Cardiac fibroblast (primary cell): ENCODE measurements around the gene RASSF4.

Experiments
- DNase-seq, 2 donors: peaks; one replicate each; pipeline versions ENCODE4 v3.0.0 to v3.0.0-alpha.2; 2010; ENCODE audit warnings: low read depth in 2 of 2
- H3K4me3 ChIP-seq, 2 donors: replicated peaks in 1 of 2; 1 replicate in 1 of 2; 2 replicates in 1 of 2; pipeline ENCODE4 v1.5.1; 2011; ENCODE audit warnings: low read depth in 2 of 2, low read length in 2 of 2, mild to moderate bottlenecking in 2 of 2, moderate library complexity in 1 of 2
- TF ChIP-seq, protein P1 (sequence below): IDR thresholded peaks from one replicate; pipeline ENCODE4 v1.5.1; 2011; ENCODE audit warnings: low read depth, mild to moderate bottlenecking, low read length, inconsistent platforms

The RASSF4 gene

GRCh38 chr10:44979281-44980191 lies 19.9 kb downstream of the RASSF4 start:
- no peak overlapping the region for H3K4me3 ChIP-seq
- TF ChIP-seq, protein P1, sequence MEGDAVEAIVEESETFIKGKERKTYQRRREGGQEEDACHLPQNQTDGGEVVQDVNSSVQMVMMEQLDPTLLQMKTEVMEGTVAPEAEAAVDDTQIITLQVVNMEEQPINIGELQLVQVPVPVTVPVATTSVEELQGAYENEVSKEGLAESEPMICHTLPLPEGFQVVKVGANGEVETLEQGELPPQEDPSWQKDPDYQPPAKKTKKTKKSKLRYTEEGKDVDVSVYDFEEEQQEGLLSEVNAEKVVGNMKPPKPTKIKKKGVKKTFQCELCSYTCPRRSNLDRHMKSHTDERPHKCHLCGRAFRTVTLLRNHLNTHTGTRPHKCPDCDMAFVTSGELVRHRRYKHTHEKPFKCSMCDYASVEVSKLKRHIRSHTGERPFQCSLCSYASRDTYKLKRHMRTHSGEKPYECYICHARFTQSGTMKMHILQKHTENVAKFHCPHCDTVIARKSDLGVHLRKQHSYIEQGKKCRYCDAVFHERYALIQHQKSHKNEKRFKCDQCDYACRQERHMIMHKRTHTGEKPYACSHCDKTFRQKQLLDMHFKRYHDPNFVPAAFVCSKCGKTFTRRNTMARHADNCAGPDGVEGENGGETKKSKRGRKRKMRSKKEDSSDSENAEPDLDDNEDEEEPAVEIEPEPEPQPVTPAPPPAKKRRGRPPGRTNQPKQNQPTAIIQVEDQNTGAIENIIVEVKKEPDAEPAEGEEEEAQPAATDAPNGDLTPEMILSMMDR: no peak
- DNase-seq: no peak

- no peak for DNase-seq
- TF ChIP-seq, protein P1: no peak
- H3K4me3 ChIP-seq: no peak overlapping the region
Observed at GRCh38 chr10:44980309-44981171, 20.9 kb downstream of the RASSF4 start.

GRCh38 chr10:44981172-44982113 lies 21.8 kb downstream of the RASSF4 start:
- DNase-seq: peak; percentile 86 to 93
- TF ChIP-seq, protein P1: no peak
- no peak overlapping the region for H3K4me3 ChIP-seq

GRCh38 chr10:44982114-44982460 lies 22.5 kb downstream of the RASSF4 start:
- TF ChIP-seq, protein P1: no peak
- peak; percentile 20 to 76 for DNase-seq
- no peak overlapping the region for H3K4me3 ChIP-seq

DNA sequence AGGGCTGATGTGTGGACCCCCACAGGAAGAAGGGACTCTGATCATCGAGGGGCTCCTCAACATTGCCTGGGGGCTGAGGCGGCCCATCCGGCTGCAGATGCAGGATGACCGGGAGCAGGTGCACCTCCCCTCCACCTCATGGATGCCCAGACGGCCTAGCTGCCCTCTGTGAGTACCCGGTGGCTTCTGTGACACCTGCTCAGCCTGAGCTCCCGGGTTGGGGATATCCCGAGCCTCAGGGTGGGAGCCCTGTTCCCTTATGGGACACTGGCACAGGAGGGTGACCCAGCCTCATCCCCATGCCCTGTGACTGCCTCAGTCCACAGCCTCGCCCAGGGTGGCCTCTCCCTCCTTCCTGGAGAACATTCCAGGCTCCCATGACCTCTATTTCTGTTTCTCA lies 22.9 kb downstream of the RASSF4 start:
- H3K4me3 ChIP-seq: no peak overlapping the region
- TF ChIP-seq, protein P1: no peak
- DNase-seq: no peak

DNA sequence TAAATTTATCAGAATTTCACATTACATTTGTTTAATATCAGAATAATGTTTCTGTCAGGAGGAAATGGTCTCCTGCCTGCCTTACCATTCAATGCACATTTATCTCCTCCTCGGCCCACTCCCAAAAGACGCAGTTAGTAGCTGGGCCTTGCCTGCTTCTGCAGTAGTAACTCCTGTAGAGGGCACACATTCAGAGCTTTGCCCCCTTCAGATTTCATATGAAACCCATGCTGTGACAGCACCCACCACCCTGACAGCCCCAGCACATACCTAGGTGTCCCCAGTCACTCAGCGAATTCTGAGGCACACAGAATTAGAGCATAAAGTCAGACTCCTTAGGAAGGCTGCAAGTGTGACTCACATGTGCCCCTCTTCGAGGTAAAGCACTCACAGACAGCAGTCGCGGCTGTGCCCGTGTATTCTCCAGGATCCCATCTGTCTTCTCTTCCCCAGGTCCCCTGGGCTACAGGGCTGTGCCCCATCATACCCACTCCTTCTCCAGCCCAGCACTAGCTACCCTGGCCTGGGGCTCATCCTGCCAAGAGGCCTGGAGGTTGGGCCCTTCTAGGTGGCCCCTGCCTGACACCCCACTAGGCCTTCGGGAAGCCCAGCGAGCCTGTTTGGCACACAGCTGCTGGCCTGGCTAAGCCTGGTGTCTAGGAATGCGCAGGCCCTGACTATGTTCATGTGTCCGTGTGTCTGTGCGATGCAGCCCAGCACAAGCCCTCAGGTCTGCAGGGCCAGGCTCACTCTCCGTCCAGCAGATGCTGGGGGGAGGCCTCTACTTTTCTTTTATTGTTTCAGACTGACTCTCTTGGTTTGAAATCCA lies 23.7 kb downstream of the RASSF4 start:
- TF ChIP-seq, protein P1: no peak
- H3K4me3 ChIP-seq: no peak overlapping the region
- no peak for DNase-seq
